Activated T-helper 2 cell treated with anti-CD3 and anti-CD28 coated beads, Interferon-gamma antibody, Interleukin-2, Interleukin-4, amounts not matched to agents 10 μg/mL and 5 μg/mL and 100 μg/mL, durations not matched to agents 14 hours and 24 hours and 36 hours (primary cell): ENCODE data around the gene PCDHGB4. TPM values are rescaled to one million over a fixed set of nuclear protein-coding genes. Genes with fewer than 3 reads are reported as not detected.
"Not testable (repeated sequence)": the region's sequence is repeated elsewhere in the genome, so short reads cannot be mapped to it uniquely, and the experiment has no call there.

ENCODE experiments used
- DNase-seq: peaks from one replicate; pipeline ENCODE4 v3.0.0; 2021; ENCODE audit warnings: low spot score
- H3K27ac Mint-ChIP-seq: one replicate; pipeline ENCODE4 v1.8.0; 2021; ENCODE audit warnings: mixed read lengths
- H3K27me3 Mint-ChIP-seq: one replicate; pipeline ENCODE4 v1.8.0; 2021; ENCODE audit warnings: low read depth, mixed read lengths
- H3K36me3 Mint-ChIP-seq: one replicate; pipeline ENCODE4 v1.8.0; 2021; ENCODE audit warnings: low read depth, mixed read lengths
- H3K4me1 Mint-ChIP-seq: one replicate; pipeline ENCODE4 v1.8.0; 2021; ENCODE audit warnings: low read depth, mixed read lengths
- H3K4me3 Mint-ChIP-seq: one replicate; pipeline ENCODE4 v1.8.0; 2021; ENCODE audit warnings: low read depth, mild to moderate bottlenecking, moderate library complexity, mixed read lengths
- H3K9me3 Mint-ChIP-seq: one replicate; pipeline ENCODE4 v1.8.0; 2021; ENCODE audit warnings: mixed read lengths
- intact Hi-C: fragments of 100-400 bp; cut with micrococcal nuclease; formaldehyde crosslinking; loops from one replicate; pipeline ENCODE4 v1.15.1; 2023
- total RNA-seq: library from RNA; stranded (reverse); gene quantifications from 2 replicates; pipeline ENCODE4 v1.2.3, GENCODE V29; 2022

Gene PCDHGB4
- total RNA-seq, 1 donor from 2014 or later, result 0.34 TPM

DNA sequence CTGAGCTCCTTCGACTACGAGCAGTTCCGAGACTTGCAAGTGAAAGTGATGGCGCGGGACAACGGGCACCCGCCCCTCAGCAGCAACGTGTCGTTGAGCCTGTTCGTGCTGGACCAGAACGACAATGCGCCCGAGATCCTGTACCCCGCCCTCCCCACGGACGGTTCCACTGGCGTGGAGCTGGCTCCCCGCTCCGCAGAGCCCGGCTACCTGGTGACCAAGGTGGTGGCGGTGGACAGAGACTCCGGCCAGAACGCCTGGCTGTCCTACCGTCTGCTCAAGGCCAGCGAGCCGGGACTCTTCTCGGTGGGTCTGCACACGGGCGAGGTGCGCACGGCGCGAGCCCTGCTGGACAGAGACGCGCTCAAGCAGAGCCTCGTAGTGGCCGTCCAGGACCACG lies 44.8 kb downstream of the PCDHGB4 start:
- intact Hi-C loops, H3K4me3 Mint-ChIP-seq, H3K4me1 Mint-ChIP-seq, DNase-seq, H3K27ac Mint-ChIP-seq, H3K36me3 Mint-ChIP-seq: not testable (repeated sequence)
- Mint-ChIP-seq H3K27me3 (peaks cover 25% of the 10 kb centered on the region), H3K9me3 (peaks cover 19% of the 10 kb centered on the region)

DNA sequence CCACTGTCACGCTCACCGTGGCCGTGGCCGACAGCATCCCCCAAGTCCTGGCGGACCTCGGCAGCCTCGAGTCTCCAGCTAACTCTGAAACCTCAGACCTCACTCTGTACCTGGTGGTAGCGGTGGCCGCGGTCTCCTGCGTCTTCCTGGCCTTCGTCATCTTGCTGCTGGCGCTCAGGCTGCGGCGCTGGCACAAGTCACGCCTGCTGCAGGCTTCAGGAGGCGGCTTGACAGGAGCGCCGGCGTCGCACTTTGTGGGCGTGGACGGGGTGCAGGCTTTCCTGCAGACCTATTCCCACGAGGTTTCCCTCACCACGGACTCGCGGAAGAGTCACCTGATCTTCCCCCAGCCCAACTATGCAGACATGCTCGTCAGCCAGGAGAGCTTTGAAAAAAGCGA lies 45.2 kb downstream of the PCDHGB4 start:
- H3K36me3 Mint-ChIP-seq, H3K4me1 Mint-ChIP-seq, intact Hi-C loops, DNase-seq, H3K27ac Mint-ChIP-seq, H3K4me3 Mint-ChIP-seq: not testable (repeated sequence)
- Mint-ChIP-seq H3K9me3 (peaks cover 19% of the 10 kb centered on the region), H3K27me3 (peaks cover 25% of the 10 kb centered on the region)

DNA sequence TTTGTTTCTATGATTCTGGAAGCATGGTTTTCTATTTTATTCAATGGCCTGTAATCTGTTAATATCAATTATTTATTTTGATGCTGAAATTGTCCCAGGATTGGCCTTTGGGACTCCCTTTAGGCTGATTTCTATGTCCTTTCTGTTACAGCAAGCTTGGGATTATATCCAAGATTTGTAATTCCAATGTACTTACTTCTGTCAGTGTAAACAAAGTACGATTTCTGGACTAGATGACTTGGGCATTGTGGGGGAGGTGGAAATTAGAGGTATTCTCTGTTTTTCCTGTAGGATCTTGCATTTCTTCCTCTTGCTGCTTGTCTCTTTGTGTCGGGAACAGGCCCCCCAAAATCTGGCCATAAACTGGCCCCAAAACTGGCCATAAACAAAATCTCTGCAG lies 46.5 kb downstream of the PCDHGB4 start:
- no peak overlapping the region for H3K4me3 Mint-ChIP-seq
- intact Hi-C loops, result no loop called here
- peaks cover 2% of the 10 kb centered on the region for H3K36me3 Mint-ChIP-seq
- peaks cover 2% of the 10 kb centered on the region for H3K4me1 Mint-ChIP-seq
- peaks cover 22% of the 10 kb centered on the region for H3K27me3 Mint-ChIP-seq
- DNase-seq, result no peak
- peaks cover 15% of the 10 kb centered on the region for H3K9me3 Mint-ChIP-seq
- H3K27ac Mint-ChIP-seq, result no peak overlapping the region

DNA sequence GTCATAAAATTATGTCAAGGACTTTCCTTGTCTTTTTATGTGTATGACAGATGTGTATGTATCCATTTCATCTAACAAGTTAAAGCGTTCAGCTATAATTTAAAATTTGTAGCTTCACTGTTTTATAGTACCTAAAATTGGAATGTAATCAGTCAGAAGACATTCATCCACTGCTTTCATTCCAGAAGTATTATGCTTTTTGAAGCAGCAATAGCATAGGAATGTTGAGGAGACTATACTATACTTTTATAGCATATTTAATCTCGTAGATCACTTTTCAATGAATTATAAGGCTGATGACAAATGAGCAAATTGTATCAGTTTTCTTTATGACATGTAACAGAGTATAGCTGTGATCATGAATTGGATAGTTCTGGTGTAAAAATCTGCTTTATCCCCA lies 49.7 kb downstream of the PCDHGB4 start:
- DNase-seq, result no peak
- Mint-ChIP-seq H3K36me3 (no peaks in the 10 kb centered on the region), H3K27ac (no peak overlapping the region), H3K9me3 (peaks cover 2% of the 10 kb centered on the region), H3K27me3 (peaks cover 7% of the 10 kb centered on the region), H3K4me1 (no peaks in the 10 kb centered on the region), H3K4me3 (no peak overlapping the region)
- intact Hi-C loops, result no loop called here

DNA sequence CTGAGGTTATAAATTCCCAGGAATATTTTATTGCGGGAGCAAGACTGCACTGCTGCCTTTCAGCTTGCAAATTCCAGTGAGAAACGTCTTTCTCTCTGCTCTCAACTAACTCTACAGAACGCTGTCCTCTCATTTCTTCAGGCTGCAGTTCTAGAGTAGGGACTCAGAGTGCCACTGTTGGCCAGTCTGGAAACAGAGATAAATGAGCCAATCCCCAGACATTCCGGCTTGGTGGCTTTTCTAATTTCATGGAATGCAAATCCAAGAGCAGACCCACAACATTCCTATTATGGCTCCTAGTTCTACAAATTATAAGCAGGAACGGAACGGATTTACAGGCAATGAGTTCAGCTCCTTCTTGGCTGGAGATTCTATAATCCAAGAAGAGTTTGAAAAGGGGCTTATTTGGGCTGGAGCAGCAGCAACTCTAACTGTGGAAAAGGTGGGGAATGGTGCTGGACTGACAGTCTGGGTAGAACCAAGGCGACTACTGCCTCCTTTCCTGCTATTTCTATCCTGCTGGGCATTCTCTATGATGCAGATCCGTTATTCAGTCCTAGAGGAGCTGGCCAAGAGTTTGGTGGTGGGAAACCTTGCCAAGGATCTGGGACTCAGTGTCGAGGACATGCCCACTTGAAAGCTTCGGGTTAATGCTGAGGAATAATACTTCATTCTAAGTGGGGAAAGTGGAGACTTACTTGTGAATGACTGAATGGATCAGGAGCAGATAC lies 52.1 kb downstream of the PCDHGB4 start:
- DNase-seq, result no peak
- Mint-ChIP-seq H3K9me3 (peaks cover 6% of the 10 kb centered on the region), H3K4me3 (no peak overlapping the region), H3K27ac (no peak overlapping the region), H3K27me3 (peaks cover 1% of the 10 kb centered on the region), H3K36me3 (no peaks in the 10 kb centered on the region), H3K4me1 (no peaks in the 10 kb centered on the region)
- intact Hi-C loops, result no loop called here

Other genes starting within 250 kb of the PCDHGB4 start
- gene PCDHB6, start 237.6 kb upstream of the PCDHGB4 start, total RNA-seq, result not detected in 2 replicates
- 0.07 TPM in 1 of 2 replicates, not detected in the other for gene PCDHB7, start 215.1 kb upstream of the PCDHGB4 start, total RNA-seq
- gene PCDHB8, start 209.9 kb upstream of the PCDHGB4 start, total RNA-seq, result not detected in 2 replicates
- gene PCDHB16, start 205.3 kb upstream of the PCDHGB4 start, total RNA-seq, result not detected in 2 replicates
- gene PCDHB9, start 200.5 kb upstream of the PCDHGB4 start, total RNA-seq, result not detected in 2 replicates
- not detected in 2 replicates for gene PCDHB10, start 195.3 kb upstream of the PCDHGB4 start, total RNA-seq
- not detected in 2 replicates for gene PCDHB11, start 188.1 kb upstream of the PCDHGB4 start, total RNA-seq
- gene PCDHB12, start 179.0 kb upstream of the PCDHGB4 start, total RNA-seq, result not detected in 2 replicates
- gene PCDHB13, start 173.8 kb upstream of the PCDHGB4 start, total RNA-seq, result 0.02 TPM in 1 of 2 replicates, not detected in the other
- not detected in 2 replicates for gene PCDHB14, start 164.4 kb upstream of the PCDHGB4 start, total RNA-seq
- not detected in 2 replicates for gene PCDHB15, start 142.3 kb upstream of the PCDHGB4 start, total RNA-seq
- 0.16 TPM in 1 of 2 replicates, not detected in the other for gene SLC25A2, start 83.6 kb upstream of the PCDHGB4 start, total RNA-seq
- 67.1 and 70.5 TPM in 2 replicates for gene TAF7, start 66.9 kb upstream of the PCDHGB4 start, total RNA-seq
- gene PCDHGA1, start 57.2 kb upstream of the PCDHGB4 start, total RNA-seq, result 0.09 and 0.14 TPM in 2 replicates
- 0.09 and 0.11 TPM in 2 replicates for gene PCDHGA2, start 48.9 kb upstream of the PCDHGB4 start, total RNA-seq
- 0.11 and 0.16 TPM in 2 replicates for gene PCDHGA3, start 43.9 kb upstream of the PCDHGB4 start, total RNA-seq
- 0.16 and 0.48 TPM in 2 replicates for gene PCDHGB1, start 37.6 kb upstream of the PCDHGB4 start, total RNA-seq
- gene PCDHGA4, start 32.7 kb upstream of the PCDHGB4 start, total RNA-seq, result 0.44 and 0.57 TPM in 2 replicates
- 0.85 and 0.91 TPM in 2 replicates for gene PCDHGB2, start 27.7 kb upstream of the PCDHGB4 start, total RNA-seq
- 0.43 and 0.51 TPM in 2 replicates for gene PCDHGA5, start 23.5 kb upstream of the PCDHGB4 start, total RNA-seq
- gene PCDHGB3, start 17.5 kb upstream of the PCDHGB4 start, total RNA-seq, result 0.46 and 0.85 TPM in 2 replicates
- gene PCDHGA6, start 13.8 kb upstream of the PCDHGB4 start, total RNA-seq, result 0.48 and 0.55 TPM in 2 replicates
- 0.16 and 0.30 TPM in 2 replicates for gene PCDHGA7, start 5.0 kb upstream of the PCDHGB4 start, total RNA-seq
- gene PCDHGA8, start 4.9 kb downstream of the PCDHGB4 start, total RNA-seq, result 0.07 and 0.23 TPM in 2 replicates
- 0.62 and 0.92 TPM in 2 replicates for gene PCDHGB5, start 10.2 kb downstream of the PCDHGB4 start, total RNA-seq
- 0.23 and 0.32 TPM in 2 replicates for gene PCDHGA9, start 15.1 kb downstream of the PCDHGB4 start, total RNA-seq
- gene PCDHGB6, start 20.3 kb downstream of the PCDHGB4 start, total RNA-seq, result 0.21 and 0.34 TPM in 2 replicates
- gene PCDHGA10, start 25.3 kb downstream of the PCDHGB4 start, total RNA-seq, result 0.21 and 0.34 TPM in 2 replicates
- gene PCDHGB7, start 30.0 kb downstream of the PCDHGB4 start, total RNA-seq, result 0.18 and 0.23 TPM in 2 replicates
- gene PCDHGA11, start 33.4 kb downstream of the PCDHGB4 start, total RNA-seq, result 0.21 and 0.39 TPM in 2 replicates
- gene PCDHGA12, start 42.8 kb downstream of the PCDHGB4 start, total RNA-seq, result 0.11 and 0.16 TPM in 2 replicates
- 0.21 and 0.23 TPM in 2 replicates for gene PCDHGC3, start 88.3 kb downstream of the PCDHGB4 start, total RNA-seq
- gene PCDHGC4, start 97.3 kb downstream of the PCDHGB4 start, total RNA-seq, result not detected in 2 replicates
- gene PCDHGC5, start 101.4 kb downstream of the PCDHGB4 start, total RNA-seq, result not detected in 2 replicates
- 228 and 234 TPM in 2 replicates for gene DIAPH1, start 231.3 kb downstream of the PCDHGB4 start, total RNA-seq
- 92.4 and 95.2 TPM in 2 replicates for gene HDAC3, start 249.2 kb downstream of the PCDHGB4 start, total RNA-seq
- 15.9 and 16.1 TPM in 2 replicates for gene RELL2, start 249.3 kb downstream of the PCDHGB4 start, total RNA-seq